Measurements from ENCODE around the gene CACUL1. TPM values are rescaled to one million over a fixed set of nuclear protein-coding genes. Genes with fewer than 3 reads are reported as not detected.
"Not testable (repeated sequence)": the region's sequence is repeated elsewhere in the genome, so short reads cannot be mapped to it uniquely, and the experiment has no call there.

The CACUL1 gene
- total and polyA plus RNA-seq, 2 of the 13 experiments (the other 11 are each of a cell fraction or from before 2014, with no cell fraction given), result 14.2 to 31.0 TPM

DNA sequence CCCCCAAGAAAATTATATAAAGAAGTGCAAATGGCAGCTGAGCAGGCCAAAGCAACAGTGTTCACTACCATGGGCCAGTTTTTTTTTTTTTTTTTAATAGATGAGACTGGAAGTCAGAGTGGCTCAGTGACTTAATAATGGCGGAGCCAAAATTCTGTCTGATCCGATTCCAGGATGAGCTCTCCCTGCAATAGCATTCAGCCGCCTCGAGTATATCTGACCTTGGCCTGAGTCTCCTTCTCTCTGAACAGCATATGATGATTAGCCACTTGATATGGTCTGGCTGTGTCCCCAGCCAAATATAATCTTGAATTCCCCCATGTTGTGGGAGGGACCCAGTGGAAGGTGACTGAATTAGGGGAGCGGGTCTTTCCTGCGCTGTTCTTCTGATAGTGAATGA is 82.6 kb downstream of the CACUL1 start:
- H4K20me1 ChIP-seq (ENCODE audit: insufficient read depth, low read length), result no peaks in the 10 kb centered on the region; the same call in 1 of the 2 replicates
- TF ChIP-seq ZNF749 (CRISPR knock-in tag; IDR thresholded peaks at IDR 0.05; ENCODE audit: borderline replicate concordance), result no peak
- TF ChIP-seq YEATS2 (CRISPR knock-in tag; IDR thresholded peaks at IDR 0.05; ENCODE audit: borderline replicate concordance), result no peak
- TF ChIP-seq KLF15 (CRISPR knock-in tag; IDR thresholded peaks at IDR 0.05; ENCODE audit: borderline replicate concordance), result no peak
- TF ChIP-seq ZNF790 (CRISPR knock-in tag; IDR thresholded peaks at IDR 0.05; ENCODE audit: borderline replicate concordance), result no peak
- TF ChIP-seq HNRNPK (IDR thresholded peaks at IDR 0.05; ENCODE audit: low read depth, low read length, poor library complexity, severe bottlenecking), result no peak
- no peak for TF ChIP-seq YY1 (IDR thresholded peaks at IDR 0.05; ENCODE audit: insufficient read depth, insufficient replicate concordance, low read depth, low read length)
- no peak for TF ChIP-seq FOXC1 (CRISPR knock-in tag; IDR thresholded peaks at IDR 0.05; ENCODE audit: borderline replicate concordance)
- TF ChIP-seq SP2 (CRISPR knock-in tag; IDR thresholded peaks at IDR 0.05), result no peak
- no peak for TF ChIP-seq NONO (IDR thresholded peaks at IDR 0.05)
- TF ChIP-seq NONO (CRISPR knock-in tag; conservative IDR thresholded peaks at IDR 0.05), result no peak
- no peak for TF ChIP-seq POGZ (CRISPR knock-in tag; IDR thresholded peaks at IDR 0.05)
- TF ChIP-seq, protein P1, sequence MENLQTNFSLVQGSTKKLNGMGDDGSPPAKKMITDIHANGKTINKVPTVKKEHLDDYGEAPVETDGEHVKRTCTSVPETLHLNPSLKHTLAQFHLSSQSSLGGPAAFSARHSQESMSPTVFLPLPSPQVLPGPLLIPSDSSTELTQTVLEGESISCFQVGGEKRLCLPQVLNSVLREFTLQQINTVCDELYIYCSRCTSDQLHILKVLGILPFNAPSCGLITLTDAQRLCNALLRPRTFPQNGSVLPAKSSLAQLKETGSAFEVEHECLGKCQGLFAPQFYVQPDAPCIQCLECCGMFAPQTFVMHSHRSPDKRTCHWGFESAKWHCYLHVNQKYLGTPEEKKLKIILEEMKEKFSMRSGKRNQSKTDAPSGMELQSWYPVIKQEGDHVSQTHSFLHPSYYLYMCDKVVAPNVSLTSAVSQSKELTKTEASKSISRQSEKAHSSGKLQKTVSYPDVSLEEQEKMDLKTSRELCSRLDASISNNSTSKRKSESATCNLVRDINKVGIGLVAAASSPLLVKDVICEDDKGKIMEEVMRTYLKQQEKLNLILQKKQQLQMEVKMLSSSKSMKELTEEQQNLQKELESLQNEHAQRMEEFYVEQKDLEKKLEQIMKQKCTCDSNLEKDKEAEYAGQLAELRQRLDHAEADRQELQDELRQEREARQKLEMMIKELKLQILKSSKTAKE (CRISPR knock-in tag; IDR thresholded peaks at IDR 0.05; ENCODE audit: borderline replicate concordance), result no peak
- no peak for TF ChIP-seq SMAD3 (CRISPR knock-in tag; IDR thresholded peaks at IDR 0.05)
- no peak for TF ChIP-seq ZNF614 (CRISPR knock-in tag; IDR thresholded peaks at IDR 0.05; ENCODE audit: borderline replicate concordance)
- no peak overlapping the region for H2AFZ ChIP-seq (ENCODE audit: low read length)
- H3K36me3 ChIP-seq (replicated peaks in 1 of 2; ENCODE audit: control insufficient read depth in 1 of 2, insufficient read depth in 2 of 2, low read length in 2 of 2), result no peaks in the 10 kb centered on the region; a peak in 1 of 5 replicates
- no TSS peak for BruUV-seq (replicated peaks)
- no peak overlapping the region for H3K4me2 ChIP-seq (ENCODE audit: low read depth, low read length)
- H3K4me3 ChIP-seq (replicated peaks in 1 of 3; ENCODE audit: insufficient read depth in 1 of 3, low read depth in 2 of 3, low read length in 3 of 3), result no peak overlapping the region
- intact Hi-C loops (cut with micrococcal nuclease; ENCODE audit: unreplicated experiment) (no loop called here), in situ Hi-C loops (cut with HindIII; ENCODE audit: extremely low pct_ligation_motif_present, low pct_unique_long_range_greater_than_20kb) (no loop called here)
- H3K9ac ChIP-seq (ENCODE audit: insufficient read depth, low read depth, low read length), result no peak overlapping the region
- H3K9me3 ChIP-seq (ENCODE audit: low read length), result no peaks in the 10 kb centered on the region
- POLR2A ChIA-PET, result no interaction called here
- no peaks in the 10 kb centered on the region for H3K27me3 ChIP-seq (ENCODE audit: control insufficient read depth in 1 of 2, insufficient read depth in 2 of 2, low read length in 2 of 2)
- CTCF ChIA-PET (ENCODE audit: low intra/inter-chr PET ratio, low total read pairs), result no interaction called here
- no peaks in the 10 kb centered on the region for H3K79me2 ChIP-seq (ENCODE audit: insufficient read depth, low read length)
- 79% methylated on average over 6 of the region's 6 CpGs for WGBS (ENCODE audit: low lambda C conversion rate)
- DNase-seq (ENCODE audit: low spot score) (no peak), FAIRE-seq (no peak), ATAC-seq (no peak)
- H3K27ac ChIP-seq (ENCODE audit: extremely low read length, insufficient read depth, low read length), result no peak overlapping the region
- peaks cover 18% of the 10 kb centered on the region for H3K4me1 ChIP-seq (ENCODE audit: insufficient read depth, low read length)

DNA sequence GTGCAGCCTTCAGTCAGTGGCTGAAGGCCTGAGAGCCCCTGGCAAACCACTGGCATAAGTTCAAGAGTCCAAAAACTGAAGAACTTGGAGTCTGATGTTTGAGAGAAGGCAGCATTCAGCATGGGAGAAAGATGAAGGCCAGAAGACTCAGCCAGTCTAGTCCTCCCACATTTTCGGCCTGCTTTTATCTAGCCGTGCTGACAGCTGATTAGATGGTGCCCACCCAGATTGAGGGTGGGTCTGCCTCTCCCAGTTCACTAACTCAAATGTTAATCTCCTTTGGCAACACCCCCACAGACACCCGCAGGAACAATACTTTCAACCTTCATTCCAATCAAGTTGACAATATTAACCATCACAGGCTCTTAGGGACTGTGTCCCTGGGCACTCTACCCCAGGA is 83.5 kb downstream of the CACUL1 start:
- not testable (repeated sequence) for ATAC-seq

More for the DNA sequence above, 83.5 kb downstream of the CACUL1 start:
- H3K27ac ChIP-seq (ENCODE audit: extremely low read length, insufficient read depth, low read length); H3K27me3 ChIP-seq (ENCODE audit: control insufficient read depth in 1 of 2, insufficient read depth in 2 of 2, low read length in 2 of 2); BruUV-seq (replicated peaks); H4K20me1 ChIP-seq (ENCODE audit: insufficient read depth, low read length); POLR2A ChIA-PET; H3K9me3 ChIP-seq (ENCODE audit: low read length); intact Hi-C loops (cut with micrococcal nuclease; ENCODE audit: unreplicated experiment); H3K4me2 ChIP-seq (ENCODE audit: low read depth, low read length); CTCF ChIA-PET (ENCODE audit: low intra/inter-chr PET ratio, low total read pairs); FAIRE-seq; H3K9ac ChIP-seq (ENCODE audit: insufficient read depth, low read depth, low read length); DNase-seq (ENCODE audit: low spot score); H3K4me3 ChIP-seq (replicated peaks in 1 of 3; ENCODE audit: insufficient read depth in 1 of 3, low read depth in 2 of 3, low read length in 3 of 3); H3K79me2 ChIP-seq (ENCODE audit: insufficient read depth, low read length); H2AFZ ChIP-seq (ENCODE audit: low read length); in situ Hi-C loops (cut with HindIII; ENCODE audit: extremely low pct_ligation_motif_present, low pct_unique_long_range_greater_than_20kb); H3K36me3 ChIP-seq (replicated peaks in 1 of 2; ENCODE audit: control insufficient read depth in 1 of 2, insufficient read depth in 2 of 2, low read length in 2 of 2): not testable (repeated sequence)
- H3K4me1 ChIP-seq (ENCODE audit: insufficient read depth, low read length), result peaks cover 23% of the 10 kb centered on the region
- WGBS (ENCODE audit: low lambda C conversion rate), result 90% methylated on average over 3 of the region's 3 CpGs

Measured in HepG2 (cell line).